HPDE6-E6E7 (cell line): ENCODE measurements around the gene ARHGAP32.
"Not testable (repeated sequence)": the region's sequence is repeated elsewhere in the genome, so short reads cannot be mapped to it uniquely, and the experiment has no call there.

Experiments used
- DNase-seq: peaks from one replicate; pipeline ENCODE4 v3.0.0; 2011; ENCODE audit warnings: missing footprints; ENCODE audit errors: extremely low spot score

The ARHGAP32 gene

DNA sequence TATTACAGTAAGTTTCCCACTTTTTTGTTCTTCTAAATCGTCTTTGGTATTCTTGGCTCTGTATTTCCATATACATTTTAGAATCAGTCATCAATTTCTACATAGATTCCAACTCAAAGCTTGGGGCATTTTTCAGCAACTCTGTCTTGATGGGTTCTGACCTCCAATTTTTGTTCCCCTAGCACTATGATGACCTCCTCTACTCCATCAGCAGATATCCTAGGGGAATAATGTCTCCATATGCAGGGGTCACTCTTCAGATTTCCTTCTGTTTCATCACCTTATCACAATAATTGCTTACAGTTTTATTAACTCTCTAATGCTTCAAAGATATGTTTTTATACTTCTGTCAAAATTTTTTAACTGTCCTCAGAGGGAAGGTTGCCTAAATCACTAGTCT lies 158.1 kb downstream of the ARHGAP32 start:
- DNase-seq, result no peak

DNA sequence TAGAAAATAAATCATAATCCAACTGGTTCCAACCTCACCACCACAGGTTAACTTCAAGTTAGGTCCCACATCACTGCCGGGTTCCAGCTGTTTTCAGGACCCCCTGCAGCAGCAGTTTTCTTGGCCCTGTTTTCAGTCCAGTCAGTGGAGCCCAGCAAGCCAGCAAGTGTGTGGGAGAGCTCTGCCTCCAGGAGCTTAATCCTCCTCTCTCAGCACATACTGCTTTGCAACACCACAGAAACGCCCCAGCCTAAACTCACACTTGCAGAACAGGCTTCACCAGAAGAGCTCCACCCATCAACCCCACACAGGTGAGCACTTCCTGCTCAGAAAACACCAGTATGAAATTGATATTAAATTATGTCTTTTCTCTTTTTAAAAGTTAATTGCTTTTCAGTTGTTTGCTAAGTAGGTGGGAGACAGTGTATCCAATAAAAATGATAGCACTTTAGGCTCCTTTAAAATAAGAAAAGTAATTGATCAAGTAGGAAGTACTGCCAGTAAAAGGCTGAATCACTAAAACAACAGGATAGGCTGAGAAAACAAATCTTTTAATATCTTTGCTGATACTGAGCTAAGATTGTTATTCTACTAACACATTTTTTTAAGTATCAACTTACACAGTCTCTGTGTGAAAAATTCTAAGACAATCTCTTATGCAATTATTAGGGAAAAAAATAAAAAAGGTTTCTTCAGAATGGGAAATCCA lies 168.0 kb downstream of the ARHGAP32 start:
- DNase-seq, result peak; percentile 79

DNA sequence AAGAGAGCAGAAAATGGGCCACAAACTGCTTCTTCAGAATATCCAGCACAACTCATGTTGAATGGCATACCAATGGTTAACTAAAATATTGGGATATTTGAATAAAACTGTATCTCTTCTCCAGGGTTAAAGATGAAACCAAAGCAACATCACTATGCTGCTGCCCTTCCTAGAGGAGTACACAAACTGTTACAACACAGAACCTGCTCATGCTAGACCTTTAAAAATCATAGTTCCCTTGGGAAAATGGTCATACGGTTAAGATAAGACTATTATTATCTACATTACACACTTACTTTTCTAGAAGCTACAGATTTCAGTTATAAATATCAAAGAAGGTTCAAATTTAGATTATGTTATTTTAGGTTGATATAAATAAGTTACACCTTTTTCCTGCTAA lies 170.8 kb downstream of the ARHGAP32 start:
- no peak for DNase-seq

DNA sequence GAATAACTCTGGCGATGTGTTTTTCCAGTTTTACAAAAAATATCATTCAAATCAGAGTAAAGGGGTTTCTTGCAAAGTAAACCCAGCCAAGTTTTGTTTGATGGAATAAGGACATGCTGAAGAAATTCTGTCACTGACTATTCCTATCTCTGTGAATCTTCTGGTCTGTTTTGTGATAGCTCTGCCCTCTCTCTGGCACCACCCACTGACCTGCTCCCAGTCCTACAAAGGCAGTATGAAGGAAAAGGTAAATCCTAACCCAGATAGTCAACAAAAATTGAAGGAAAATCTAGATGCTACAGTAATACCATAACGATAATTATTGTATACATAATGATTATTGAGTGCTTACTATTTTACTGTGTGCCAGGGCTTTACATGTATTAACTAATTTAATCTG lies 173.1 kb downstream of the ARHGAP32 start:
- no peak for DNase-seq

DNA sequence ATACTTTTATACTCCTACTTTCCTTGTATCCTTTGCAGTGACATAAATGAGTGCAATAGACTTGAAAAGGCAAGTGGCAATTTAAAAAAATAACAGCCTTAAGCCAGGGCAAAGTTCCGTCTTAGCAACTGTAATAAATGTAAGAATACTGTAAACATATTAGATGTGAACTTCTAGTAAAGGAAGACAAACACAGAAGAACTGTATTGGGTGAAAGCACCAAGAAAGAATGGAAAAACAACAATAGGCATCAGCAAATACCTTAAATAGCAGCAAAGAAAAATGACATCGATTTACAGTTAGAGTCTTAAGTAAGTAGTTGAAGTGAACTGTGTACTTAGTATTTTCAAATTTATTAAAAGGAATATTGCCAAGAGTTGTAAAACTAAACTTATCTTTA lies 174.0 kb downstream of the ARHGAP32 start:
- DNase-seq, result no peak

DNA sequence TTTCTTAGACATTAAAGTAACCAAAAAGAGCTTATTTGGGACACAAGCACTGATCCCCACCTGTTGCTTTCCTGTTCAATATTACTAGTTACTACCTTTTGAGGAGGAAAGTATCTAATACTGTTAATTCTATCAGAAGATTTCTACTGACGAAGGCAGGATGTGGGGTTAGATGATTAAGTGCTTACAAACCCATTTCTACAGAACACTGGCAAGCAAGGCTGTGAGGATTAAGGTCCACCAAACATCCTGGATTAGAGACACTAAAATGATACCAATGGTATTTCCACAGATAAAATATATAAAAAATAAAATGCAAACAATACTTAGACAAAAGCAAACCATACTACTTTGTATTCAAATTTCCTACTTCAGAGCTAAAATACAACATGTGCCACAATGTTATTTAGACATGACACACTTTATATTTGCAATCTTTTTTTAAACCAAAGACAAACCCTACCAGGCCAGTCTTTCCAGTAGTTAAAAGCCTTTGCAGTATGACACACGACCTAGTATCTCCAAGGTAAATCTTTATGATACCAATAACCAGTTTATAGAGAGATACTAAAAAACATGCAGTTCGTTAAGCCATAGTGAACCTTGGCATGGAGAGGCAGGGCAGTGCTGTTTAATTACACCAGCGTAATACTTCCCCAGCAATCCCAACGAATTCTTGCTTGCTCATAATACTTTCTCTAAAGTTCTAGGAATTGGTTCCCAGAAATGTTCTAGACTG lies 178.2 kb downstream of the ARHGAP32 start:
- DNase-seq, result no peak

DNA sequence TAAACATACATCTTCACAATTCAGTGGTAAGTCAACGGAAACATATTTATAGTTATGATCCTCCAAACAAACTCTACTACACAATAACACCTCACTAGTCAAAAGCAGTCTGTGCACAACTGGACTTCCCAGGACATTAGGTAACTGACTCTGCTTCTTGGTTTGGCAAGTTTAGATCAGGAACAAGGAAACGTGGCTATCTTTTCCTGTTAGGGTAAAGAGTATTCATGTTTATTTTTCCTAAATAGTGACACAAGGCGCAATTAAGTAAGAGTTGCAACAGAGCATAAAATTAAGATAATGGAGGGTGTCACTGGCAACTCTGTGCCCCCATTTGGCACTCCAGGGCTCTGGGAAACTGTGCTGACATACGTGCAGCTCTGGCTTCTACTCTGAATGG lies 179.2 kb downstream of the ARHGAP32 start:
- no peak for DNase-seq

DNA sequence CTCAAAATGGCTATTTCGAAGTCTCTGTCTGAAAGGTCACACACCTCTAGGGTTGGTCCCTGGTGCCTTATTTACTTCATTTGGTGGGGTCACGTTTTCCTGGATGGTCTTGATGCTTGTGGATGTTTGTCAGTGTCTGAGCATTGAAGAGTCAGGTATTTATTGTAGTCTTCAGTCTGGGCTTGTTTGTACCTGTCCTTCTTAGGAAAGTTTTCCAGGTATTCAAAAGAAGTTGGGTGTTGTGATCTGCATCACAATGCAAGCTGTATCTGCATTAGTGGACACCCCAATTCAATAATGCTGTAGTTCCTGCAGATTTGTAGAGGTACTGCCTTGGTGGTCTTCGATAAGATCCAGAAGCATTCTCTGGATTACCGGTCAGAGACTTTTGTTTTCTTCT lies 186.0 kb downstream of the ARHGAP32 start:
- no peak for DNase-seq

DNA sequence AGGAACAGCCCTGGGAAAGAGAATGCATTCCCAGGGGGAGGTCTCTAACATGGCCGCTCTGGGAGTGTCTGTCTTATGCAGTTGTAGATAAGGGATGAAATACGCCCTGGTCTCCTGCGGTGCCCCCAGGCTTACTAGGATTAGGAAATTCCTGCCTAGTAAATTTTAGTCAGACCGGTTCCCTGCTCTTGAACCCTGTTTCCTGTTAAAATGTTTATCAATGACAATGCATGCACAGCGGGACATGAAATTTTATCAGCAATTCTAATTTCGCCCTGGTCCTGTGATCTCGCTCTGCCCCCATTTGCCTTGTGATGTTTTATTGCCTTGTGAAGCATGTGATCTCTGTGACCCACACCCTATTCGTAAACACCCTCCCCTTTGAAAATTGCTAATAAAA lies 193.0 kb downstream of the ARHGAP32 start:
- DNase-seq, result not testable (repeated sequence)

DNA sequence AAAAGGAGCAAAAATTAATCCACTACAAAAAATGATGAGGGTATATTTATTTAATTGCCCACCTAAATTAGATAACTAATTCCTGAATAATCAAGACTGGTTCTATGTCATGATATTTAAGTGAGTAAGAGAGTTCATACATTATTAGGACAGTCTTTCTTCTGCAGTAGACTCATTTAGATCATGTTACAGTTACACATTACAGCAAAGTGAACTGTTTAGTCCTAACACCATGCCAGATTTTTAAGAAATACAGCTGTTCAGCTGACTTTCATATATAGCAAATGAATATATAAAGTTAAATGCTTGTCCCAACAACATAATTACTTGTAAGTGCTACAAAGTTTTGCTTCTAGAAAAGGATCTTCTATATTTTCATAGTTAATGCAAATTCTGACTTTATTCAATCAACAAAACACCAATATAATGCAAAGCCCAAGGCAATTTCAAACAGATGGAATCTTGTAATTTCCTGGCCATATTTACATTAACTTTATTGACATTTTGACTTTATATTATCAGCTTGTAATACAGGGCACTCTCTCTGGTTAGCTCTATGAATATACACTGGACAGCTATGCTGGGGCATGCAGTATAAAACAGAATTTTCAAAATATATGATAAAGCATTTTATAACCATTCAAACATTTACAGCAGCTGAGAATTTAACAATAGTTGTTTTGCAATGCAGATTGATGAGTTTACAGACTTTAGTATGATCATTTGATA lies 203.7 kb downstream of the ARHGAP32 start:
- no peak for DNase-seq

DNA sequence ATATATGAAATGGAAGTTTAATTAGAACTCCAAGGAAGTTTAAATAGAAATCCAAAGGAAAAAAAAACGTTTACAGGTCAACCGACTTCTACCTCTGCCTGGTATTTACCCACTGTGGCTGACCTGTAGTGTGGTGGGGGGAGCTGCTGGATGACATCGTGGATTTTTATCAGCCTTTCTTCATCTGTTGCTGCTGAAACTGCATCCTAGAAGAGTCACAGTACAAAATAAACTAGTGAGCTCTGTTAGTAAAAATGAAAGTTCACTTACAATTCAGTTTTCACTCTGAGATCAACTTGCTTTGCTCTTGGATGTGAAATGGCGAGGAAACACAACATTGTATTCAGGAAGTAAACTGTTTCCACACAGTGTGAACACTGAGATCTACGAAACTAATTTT lies 206.2 kb downstream of the ARHGAP32 start:
- DNase-seq, result no peak

DNA sequence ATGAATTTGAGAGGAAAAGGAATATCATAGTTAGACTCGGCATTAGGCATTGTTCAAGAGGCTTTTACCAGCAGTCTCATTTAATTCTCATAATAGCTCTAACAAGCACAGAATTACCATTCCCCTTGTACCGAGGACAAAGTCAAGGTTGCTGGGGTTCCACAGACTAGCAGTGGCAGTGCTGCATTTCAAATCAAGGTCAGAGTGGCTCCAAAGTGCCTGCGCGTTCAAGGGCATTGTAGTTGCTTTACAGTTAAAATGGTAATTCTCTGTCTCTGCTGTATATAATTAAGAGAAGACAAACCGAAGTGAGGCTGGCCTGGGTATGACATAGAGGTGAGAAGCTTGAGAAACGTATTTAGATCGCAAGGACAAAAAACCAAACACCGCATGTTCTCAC lies 209.1 kb downstream of the ARHGAP32 start:
- no peak for DNase-seq

DNA sequence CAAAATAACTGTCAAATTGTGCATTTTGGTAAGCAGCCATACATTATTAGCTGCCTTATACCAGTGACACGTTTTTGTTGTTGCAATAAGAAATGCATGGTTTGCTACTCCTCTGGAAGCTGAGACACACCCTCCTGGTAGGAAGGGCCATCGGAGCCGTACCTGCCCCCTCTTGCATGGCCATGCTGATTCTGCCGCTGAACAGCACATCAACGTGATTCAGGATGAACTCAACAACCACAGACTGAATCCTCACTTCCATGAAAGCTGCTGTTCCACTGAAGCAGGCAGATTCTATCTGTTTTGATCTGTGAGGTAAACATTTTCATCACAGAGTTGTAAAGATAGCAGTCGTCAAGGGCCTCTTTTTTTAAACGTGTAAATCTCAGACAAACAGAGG lies 210.9 kb downstream of the ARHGAP32 start:
- DNase-seq, result peak; percentile 42

DNA sequence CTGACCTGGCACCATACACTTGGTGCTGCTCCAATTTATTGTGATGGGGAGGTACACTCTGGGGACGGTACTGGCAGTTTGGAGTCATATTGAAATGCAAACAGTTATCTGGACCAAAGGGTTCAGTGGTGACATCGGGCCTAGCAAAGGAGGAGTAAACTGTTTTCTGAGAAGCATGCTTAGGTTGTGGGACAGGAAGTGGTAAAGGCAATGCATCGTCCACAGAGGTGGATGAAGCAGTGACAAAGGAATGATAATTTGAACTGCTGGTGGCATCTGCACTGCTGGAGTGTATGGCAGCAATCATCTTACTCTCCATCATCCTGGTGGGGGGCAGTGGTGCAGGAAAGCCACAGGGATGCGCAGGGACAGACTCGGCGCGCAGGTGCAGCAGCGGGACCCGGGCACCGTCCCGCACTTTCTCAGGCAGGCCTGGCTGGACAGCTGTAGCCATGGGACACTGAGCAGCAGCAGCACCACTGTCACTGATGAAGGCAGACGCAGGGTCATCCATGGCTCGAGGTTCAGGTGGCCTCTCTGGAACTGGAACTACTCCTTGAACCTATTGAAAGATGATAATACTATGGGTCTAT lies 221.4 kb downstream of the ARHGAP32 start:
- no peak for DNase-seq

DNA sequence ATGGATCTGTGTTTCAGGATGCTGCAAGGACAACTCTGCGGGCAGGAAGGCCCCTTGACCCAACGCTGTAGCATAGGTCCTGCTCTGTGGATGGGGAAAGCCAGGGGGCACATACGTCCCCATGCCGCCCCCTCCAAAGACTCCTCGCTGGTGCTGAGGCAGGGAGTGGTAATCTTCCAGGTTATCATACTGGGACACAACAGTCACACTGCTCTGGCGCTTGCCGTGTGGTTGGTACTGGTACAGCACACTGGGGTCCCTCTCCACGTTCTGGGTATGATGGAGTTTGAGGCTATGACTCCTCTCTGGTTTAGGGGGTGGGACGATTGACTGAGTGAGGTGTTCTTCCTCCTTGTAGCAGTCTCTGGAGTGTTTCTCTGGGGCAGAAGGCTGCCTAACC lies 223.2 kb downstream of the ARHGAP32 start:
- DNase-seq, result no peak

DNA sequence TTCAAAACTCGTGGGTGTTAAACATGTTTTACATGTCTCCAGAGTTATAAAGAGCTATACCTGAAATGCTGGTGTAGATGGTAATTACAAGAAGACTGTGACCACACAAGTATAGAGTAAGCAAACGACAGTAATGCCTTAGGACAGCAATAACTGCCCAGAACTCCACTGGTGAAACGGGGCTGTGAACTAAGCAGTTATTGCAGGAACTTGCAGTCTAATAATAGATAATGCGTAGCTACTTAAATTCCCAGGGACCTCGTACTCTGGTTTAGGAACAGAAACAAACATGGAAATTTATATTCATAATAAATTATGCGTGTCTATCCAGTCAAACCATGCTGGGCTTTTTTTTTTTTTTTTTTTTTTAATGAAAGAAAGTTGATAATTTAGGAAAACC lies 224.5 kb downstream of the ARHGAP32 start:
- no peak for DNase-seq

DNA sequence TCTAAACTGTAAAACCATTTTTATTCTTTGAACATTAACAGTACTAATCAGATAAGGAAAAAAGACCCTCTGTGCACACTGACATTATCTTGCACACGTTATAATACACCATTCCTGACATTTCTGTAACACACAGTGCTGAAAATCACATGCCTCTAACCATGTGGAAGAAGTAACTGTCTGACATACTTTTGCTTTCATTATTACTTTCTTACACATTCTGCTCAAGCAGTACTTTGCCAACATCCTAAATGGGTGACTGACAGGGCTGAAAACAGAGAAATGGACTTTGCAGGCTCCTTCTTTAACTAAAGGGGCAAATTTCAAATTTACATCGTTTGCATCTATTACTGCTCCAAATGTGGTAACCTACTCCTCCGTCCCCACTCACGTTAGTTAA lies 226.6 kb downstream of the ARHGAP32 start:
- no peak for DNase-seq

DNA sequence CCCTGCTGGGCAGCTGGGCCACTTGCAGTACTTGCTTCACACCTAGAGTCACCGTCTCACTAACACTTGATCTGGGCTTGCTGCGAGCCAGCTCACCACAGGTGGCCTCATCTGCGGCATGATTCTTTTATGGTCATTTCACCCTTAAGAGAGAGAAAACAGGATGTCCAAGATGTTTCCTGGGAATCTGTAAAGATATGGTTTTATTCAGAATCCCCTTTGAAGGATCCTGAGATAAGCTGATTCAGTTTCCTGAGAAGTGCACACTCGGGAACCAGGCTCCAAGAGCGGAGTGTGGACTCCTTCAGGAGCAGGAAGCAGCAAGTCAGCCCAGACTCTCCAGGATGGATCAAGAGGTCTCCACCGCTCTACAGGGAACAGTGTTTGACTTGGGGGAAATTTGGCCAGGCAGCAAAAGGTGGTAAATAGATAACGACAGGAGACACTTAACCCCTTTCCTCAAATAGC lies 227.6 kb downstream of the ARHGAP32 start:
- DNase-seq, result no peak

DNA sequence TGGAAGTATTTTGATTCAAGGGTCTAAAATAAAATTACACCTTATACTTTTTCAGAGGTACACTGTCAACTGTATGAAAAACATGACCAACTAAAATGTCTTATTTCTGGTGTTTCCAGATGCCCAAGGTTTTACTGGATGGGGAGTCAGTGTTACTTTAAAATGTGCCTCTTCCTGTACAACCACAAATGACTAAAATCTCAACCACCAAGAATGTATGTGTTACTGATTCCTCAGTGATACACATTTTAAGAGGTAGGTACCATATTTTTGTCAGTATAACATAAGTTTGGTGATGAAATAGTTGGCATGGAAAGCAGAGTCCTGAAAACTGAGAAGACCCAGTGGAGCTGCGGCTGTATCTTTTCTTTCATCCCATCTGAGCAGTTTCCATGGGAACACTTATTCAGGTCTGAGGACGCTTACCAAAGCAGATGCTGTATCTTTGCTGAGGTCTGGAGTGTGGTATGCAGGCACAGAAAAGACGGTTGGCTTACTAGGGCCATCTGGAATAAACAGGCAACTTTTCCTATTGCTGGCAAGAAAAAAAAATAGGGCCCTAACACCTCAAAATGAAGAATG lies 228.3 kb downstream of the ARHGAP32 start:
- no peak for DNase-seq

DNA sequence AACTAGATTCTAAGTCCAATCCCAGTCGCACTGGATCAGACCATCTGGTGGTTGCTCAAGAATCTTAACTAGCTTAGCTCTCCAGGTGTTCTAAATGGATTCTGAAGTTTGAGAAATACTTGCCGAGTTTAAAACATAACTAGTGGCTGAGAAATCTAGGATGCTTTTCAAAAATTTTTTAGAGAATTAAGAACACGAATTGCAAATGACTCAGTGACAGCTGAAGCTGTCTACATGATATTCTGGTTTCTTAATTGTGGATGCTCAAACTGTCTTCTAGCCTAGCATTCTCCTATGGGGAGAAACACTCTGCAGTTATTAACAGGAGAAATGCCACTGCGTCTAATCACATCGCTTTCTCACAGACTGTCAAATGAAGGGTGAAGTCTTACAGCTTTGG lies 229.2 kb downstream of the ARHGAP32 start:
- no peak for DNase-seq

DNA sequence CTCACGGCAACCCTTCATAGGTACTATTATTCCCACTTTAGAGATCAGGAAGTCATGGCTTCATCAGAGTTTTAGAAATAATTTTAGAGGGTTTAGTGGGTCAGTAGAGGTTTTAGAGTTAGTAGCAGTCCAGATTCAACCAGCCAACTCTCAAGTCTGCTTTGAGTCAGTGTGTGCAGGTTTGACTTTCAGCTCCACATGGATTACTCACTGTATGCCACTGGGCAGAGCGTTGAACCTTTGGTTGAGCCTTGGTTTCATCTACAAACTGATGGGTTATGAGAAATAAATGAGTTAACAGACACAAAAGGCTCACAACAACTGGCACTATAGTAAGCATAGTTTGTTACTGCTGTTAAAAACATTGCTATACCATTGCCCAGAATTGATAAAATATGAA lies 230.5 kb downstream of the ARHGAP32 start:
- DNase-seq, result no peak

DNA sequence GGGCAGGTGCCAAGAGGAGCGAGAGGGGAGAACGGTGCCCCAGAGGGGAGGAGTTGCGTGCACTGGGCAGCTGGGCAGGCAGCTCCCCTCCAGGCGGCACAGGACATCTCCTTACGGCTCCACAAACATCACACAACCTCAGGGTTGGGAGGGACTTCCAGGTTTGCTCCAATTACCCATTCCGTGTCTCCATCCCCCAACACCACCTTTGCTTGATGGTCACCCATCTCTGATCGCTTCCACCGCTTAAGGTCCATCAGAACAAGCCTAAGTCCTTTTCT lies 235.0 kb downstream of the ARHGAP32 start:
- DNase-seq, result no peak
